ENCODE measurements around the gene VIPR2.
"Not testable (repeated sequence)": the region's sequence is repeated elsewhere in the genome, so short reads cannot be mapped to it uniquely, and the experiment has no call there.

VIPR2 gene

GRCh38 chr7:159010411-159010810, 134.3 kb downstream of the VIPR2 start:
- DNase-seq (ENCODE audit: low spot score) = no peak

GRCh38 chr7:159009951-159010350, 134.7 kb downstream of the VIPR2 start:
- DNase-seq (ENCODE audit: low spot score) = no peak

GRCh38 chr7:159008417-159008816, 136.2 kb downstream of the VIPR2 start:
- DNase-seq (ENCODE audit: low spot score) = no peak

GRCh38 chr7:159007996-159008389, 136.7 kb downstream of the VIPR2 start:
- no peak for DNase-seq (ENCODE audit: low spot score)

- DNase-seq (ENCODE audit: low spot score) = no peak
Observed at GRCh38 chr7:159007364-159007995, 137.2 kb downstream of the VIPR2 start.

GRCh38 chr7:159006610-159007130, 138.0 kb downstream of the VIPR2 start:
- no peak for DNase-seq (ENCODE audit: low spot score)

- DNase-seq (ENCODE audit: low spot score) = not testable (repeated sequence)
Observed at GRCh38 chr7:159006022-159006609, 138.6 kb downstream of the VIPR2 start.

- DNase-seq (ENCODE audit: low spot score) = no peak
Observed at GRCh38 chr7:159005618-159006017, 139.0 kb downstream of the VIPR2 start.

GRCh38 chr7:159004411-159004810, 140.3 kb downstream of the VIPR2 start:
- DNase-seq (ENCODE audit: low spot score) = no peak

- DNase-seq (ENCODE audit: low spot score) = no peak
Observed at GRCh38 chr7:159001811-159002210, 142.9 kb downstream of the VIPR2 start.

- DNase-seq (ENCODE audit: low spot score) = no peak
Observed at GRCh38 chr7:159000859-159001435, 143.7 kb downstream of the VIPR2 start.

GRCh38 chr7:159000070-159000469, 144.6 kb downstream of the VIPR2 start:
- no peak for DNase-seq (ENCODE audit: low spot score)

- DNase-seq (ENCODE audit: low spot score) = no peak
Observed at GRCh38 chr7:158999496-158999895, 145.2 kb downstream of the VIPR2 start.

- DNase-seq (ENCODE audit: low spot score) = not testable (repeated sequence)
Observed at GRCh38 chr7:158998261-158998660, 146.4 kb downstream of the VIPR2 start.

- DNase-seq (ENCODE audit: low spot score) = no peak
Observed at GRCh38 chr7:158997471-158997870, 147.2 kb downstream of the VIPR2 start.

- DNase-seq (ENCODE audit: low spot score) = no peak
Observed at GRCh38 chr7:158997110-158997453, 147.6 kb downstream of the VIPR2 start.

- no peak for DNase-seq (ENCODE audit: low spot score)
Observed at GRCh38 chr7:158996214-158997109, 148.2 kb downstream of the VIPR2 start.

GRCh38 chr7:158995514-158995913, 149.2 kb downstream of the VIPR2 start:
- DNase-seq (ENCODE audit: low spot score) = no peak

GRCh38 chr7:158994687-158995086, 150.0 kb downstream of the VIPR2 start:
- DNase-seq (ENCODE audit: low spot score) = no peak

GRCh38 chr7:158993591-158993990, 151.1 kb downstream of the VIPR2 start:
- DNase-seq (ENCODE audit: low spot score) = no peak

- DNase-seq (ENCODE audit: low spot score) = no peak
Observed at GRCh38 chr7:158992759-158993158, 151.9 kb downstream of the VIPR2 start.

GRCh38 chr7:158991824-158992621, 152.6 kb downstream of the VIPR2 start:
- DNase-seq (ENCODE audit: low spot score) = no peak

Data from hematopoietic multipotent progenitor cell treated with erythropoietin and hydrocortisone succinate and interleukin-3 and kit ligand, for 15 days (in vitro differentiated cells).